ENCODE results near the gene PHTF2. TPM values are rescaled to one million over a fixed set of nuclear protein-coding genes. Genes with fewer than 3 reads are reported as not detected.
"Not testable (repeated sequence)": the region's sequence is repeated elsewhere in the genome, so short reads cannot be mapped to it uniquely, and the experiment has no call there.

PHTF2 gene
- total RNA-seq, 5 donors from 2014 or later (not counting 1 experiment from before 2014, with no cell fraction given): 19.7 to 35.8 (median 28.0) TPM

DNA sequence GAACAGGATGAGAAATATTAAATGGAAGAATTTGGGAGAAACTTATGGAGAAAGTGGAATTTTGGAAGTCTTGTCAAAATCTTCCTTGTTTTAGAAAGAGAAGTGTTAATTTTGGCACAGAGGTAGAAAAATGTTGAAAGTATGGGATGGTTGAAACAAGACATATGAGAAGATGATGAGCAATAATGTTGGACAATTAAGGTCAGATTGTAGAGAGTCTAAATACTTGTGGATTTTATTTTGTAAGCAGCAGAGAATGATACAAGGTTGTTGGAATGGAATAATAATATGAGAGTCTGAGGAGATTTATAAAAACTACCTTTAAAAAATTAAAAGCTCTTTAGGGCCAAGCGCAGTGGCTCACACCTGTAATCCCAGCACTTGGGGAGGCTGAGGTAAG, 34.6 kb downstream of the PHTF2 start:
- Mint-ChIP-seq H3K27ac (peak overlapping the region in 1 of 2 donors; percentile 63), H3K36me3 (no peaks in the 10 kb centered on the region), H3K4me3 (peak overlapping the region in 1 of 3 donors; percentile 7), H3K4me1 (peaks cover 44 to 64% (median 56%) of the 10 kb centered on the region in 3 donors), H3K27me3 (no peaks in the 10 kb centered on the region), H3K9me3 (no peaks in the 10 kb centered on the region)
- Histone ChIP-seq H3K4me3 (ENCODE audit: control insufficient read depth in 1 of 2, extremely low read depth in 1 of 2, low read length in 1 of 2) (no peak overlapping the region), H3K27ac (ENCODE audit: low read length) (no peak overlapping the region), H3K9me3 (no peaks in the 10 kb centered on the region), H3K27me3 (replicated peaks in 1 of 2; ENCODE audit: control insufficient read depth in 2 of 2, extremely low read depth in 1 of 2, insufficient read depth in 2 of 2, low read length in 1 of 2) (no peaks in the 10 kb centered on the region), H3K36me3 (ENCODE audit: control insufficient read depth in 2 of 2, extremely low read depth in 1 of 2, insufficient read depth in 1 of 2, low read length in 1 of 2) (peaks cover 2 to 3% of the 10 kb centered on the region in 2 donors), H3K4me1 (ENCODE audit: control insufficient read depth in 1 of 2, extremely low read depth in 1 of 2, insufficient read depth in 2 of 2, low read length in 2 of 2) (peaks cover 6 to 7% of the 10 kb centered on the region in 2 experiments)
- ATAC-seq (replicated peaks in 1 of 4) (no peak), DNase-seq (no peak)
- no CpG with 5 or more reads among the region's 1 CpG for WGBS (ENCODE audit: insufficient coverage)
- ChIA-PET POLR2A (no interaction called here), CTCF (no interaction called here)

DNA sequence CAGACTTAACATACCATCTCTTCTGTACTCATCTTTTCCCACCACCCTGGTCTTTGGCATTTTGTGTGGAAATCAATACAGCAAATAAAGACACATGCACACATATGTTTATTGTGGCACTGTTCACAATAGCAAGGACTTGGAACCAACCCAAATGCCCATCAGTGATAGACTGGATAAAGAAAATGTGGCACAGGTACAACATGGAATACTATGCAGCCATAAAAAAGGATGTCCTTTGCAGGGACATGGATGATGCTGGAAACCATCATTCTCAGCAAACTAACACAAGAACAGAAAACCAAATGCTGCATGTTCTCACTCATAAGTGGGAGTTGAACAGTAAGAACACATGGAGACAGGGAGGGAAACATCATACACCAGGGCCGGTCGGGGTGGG, 37.9 kb downstream of the PHTF2 start:
- H3K27me3 ChIP-seq (replicated peaks in 1 of 2; ENCODE audit: control insufficient read depth in 2 of 2, extremely low read depth in 1 of 2, insufficient read depth in 2 of 2, low read length in 1 of 2); H3K4me3 ChIP-seq (ENCODE audit: control insufficient read depth in 1 of 2, extremely low read depth in 1 of 2, low read length in 1 of 2); H3K36me3 Mint-ChIP-seq; H3K27me3 Mint-ChIP-seq; ATAC-seq (replicated peaks in 1 of 4); DNase-seq; H3K36me3 ChIP-seq (ENCODE audit: control insufficient read depth in 2 of 2, extremely low read depth in 1 of 2, insufficient read depth in 1 of 2, low read length in 1 of 2); H3K9me3 ChIP-seq; H3K27ac Mint-ChIP-seq; H3K9me3 Mint-ChIP-seq; H3K4me3 Mint-ChIP-seq; CTCF ChIA-PET; H3K4me1 ChIP-seq (ENCODE audit: control insufficient read depth in 1 of 2, extremely low read depth in 1 of 2, insufficient read depth in 2 of 2, low read length in 2 of 2); H3K27ac ChIP-seq (ENCODE audit: low read length): not testable (repeated sequence)
- peaks cover 29 to 55% (median 45%) of the 10 kb centered on the region in 3 donors for H3K4me1 Mint-ChIP-seq
- POLR2A ChIA-PET: interaction anchor here in 1 of 2 donors (0.5 kb wide), 1 partner anchor 33 kb away, joined by 3 read pairs; no protein-coding TSS in a partner anchor
- WGBS (ENCODE audit: insufficient coverage): 100% methylated on average over 1 of the region's 2 CpGs

DNA sequence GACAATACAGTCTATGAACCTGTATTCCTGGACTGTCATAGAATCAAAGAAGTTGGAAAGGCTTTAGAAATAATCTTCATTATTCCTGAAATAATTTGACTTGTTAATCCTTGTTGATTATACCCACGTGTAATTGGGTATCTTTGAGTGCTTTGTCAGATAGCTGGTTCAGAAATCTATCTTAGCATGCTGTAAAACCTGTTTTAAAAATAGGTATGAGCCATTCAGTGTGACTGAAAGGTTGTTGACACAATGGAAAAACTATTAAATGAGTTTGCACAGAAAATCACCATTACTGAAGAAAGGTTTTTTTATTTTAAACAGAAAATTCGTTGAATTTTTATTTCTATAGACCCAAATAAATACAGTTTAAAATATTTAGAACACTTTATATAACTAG, 38.7 kb downstream of the PHTF2 start:
- ATAC-seq (replicated peaks in 1 of 4): no peak
- POLR2A ChIA-PET: interaction anchor here in 1 of 2 donors (0.5 kb wide), 1 partner anchor 33 kb away, joined by 3 read pairs; no protein-coding TSS in a partner anchor

DNA sequence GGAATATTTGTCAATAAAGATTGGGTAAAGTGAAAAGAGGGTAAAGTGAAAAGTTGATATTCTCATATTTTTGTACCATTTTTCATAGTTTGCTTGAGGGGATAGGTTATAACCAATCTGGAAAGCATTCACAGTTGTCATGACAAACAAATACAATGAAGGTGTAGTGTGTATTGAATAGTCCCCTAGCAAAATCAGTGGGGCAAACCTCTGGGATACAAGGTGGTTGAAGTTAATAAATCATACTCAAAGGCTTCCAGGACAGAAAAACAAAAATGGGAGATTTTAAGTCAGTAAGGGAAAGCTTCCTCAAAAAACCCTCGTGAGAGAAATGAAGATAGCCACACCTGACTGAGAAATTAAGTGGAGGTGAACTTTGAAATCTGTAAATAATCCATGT, 39.4 kb downstream of the PHTF2 start:
- ChIA-PET CTCF (no interaction called here), POLR2A (no interaction called here)
- peaks cover 2 to 5% of the 10 kb centered on the region in 2 donors for H3K36me3 ChIP-seq (ENCODE audit: control insufficient read depth in 2 of 2, extremely low read depth in 1 of 2, insufficient read depth in 1 of 2, low read length in 1 of 2)
- 83% methylated on average over 1 of the region's 1 CpG for WGBS (ENCODE audit: insufficient coverage)
- H3K4me1 ChIP-seq (ENCODE audit: control insufficient read depth in 1 of 2, extremely low read depth in 1 of 2, insufficient read depth in 2 of 2, low read length in 2 of 2): peaks cover 0 to 7% of the 10 kb centered on the region in 2 experiments
- Mint-ChIP-seq H3K27ac (no peak overlapping the region), H3K9me3 (no peaks in the 10 kb centered on the region), H3K27me3 (no peaks in the 10 kb centered on the region), H3K4me3 (no peak overlapping the region), H3K36me3 (peaks cover 11% of the 10 kb centered on the region), H3K4me1 (peaks cover 22 to 47% (median 33%) of the 10 kb centered on the region in 3 donors)
- H3K9me3 ChIP-seq: no peaks in the 10 kb centered on the region
- no peak overlapping the region for H3K4me3 ChIP-seq (ENCODE audit: control insufficient read depth in 1 of 2, extremely low read depth in 1 of 2, low read length in 1 of 2)
- no peaks in the 10 kb centered on the region for H3K27me3 ChIP-seq (replicated peaks in 1 of 2; ENCODE audit: control insufficient read depth in 2 of 2, extremely low read depth in 1 of 2, insufficient read depth in 2 of 2, low read length in 1 of 2)
- ATAC-seq (replicated peaks in 1 of 4): no peak
- DNase-seq: no peak
- no peak overlapping the region for H3K27ac ChIP-seq (ENCODE audit: low read length)

More for the DNA sequence above, 38.7 kb downstream of the PHTF2 start:
- H3K36me3 ChIP-seq (ENCODE audit: control insufficient read depth in 2 of 2, extremely low read depth in 1 of 2, insufficient read depth in 1 of 2, low read length in 1 of 2): peaks cover 2 to 5% of the 10 kb centered on the region in 2 donors
- no peaks in the 10 kb centered on the region for H3K9me3 ChIP-seq
- peaks cover 8% of the 10 kb centered on the region for H3K36me3 Mint-ChIP-seq
- H3K27me3 ChIP-seq (replicated peaks in 1 of 2; ENCODE audit: control insufficient read depth in 2 of 2, extremely low read depth in 1 of 2, insufficient read depth in 2 of 2, low read length in 1 of 2): no peaks in the 10 kb centered on the region
- no peak overlapping the region for H3K4me3 ChIP-seq (ENCODE audit: control insufficient read depth in 1 of 2, extremely low read depth in 1 of 2, low read length in 1 of 2)
- no peaks in the 10 kb centered on the region for H3K9me3 Mint-ChIP-seq
- CTCF ChIA-PET: interaction anchor here in 1 of 2 donors (0.6 kb wide), 2 partner anchors 27 to 78 kb away, joined by 3 to 5 read pairs; no protein-coding TSS in a partner anchor
- H3K4me1 Mint-ChIP-seq: peaks cover 26 to 47% (median 37%) of the 10 kb centered on the region in 3 donors
- no peak for DNase-seq
- H3K27me3 Mint-ChIP-seq: no peaks in the 10 kb centered on the region
- no CpG with 5 or more reads among the region's 2 CpGs for WGBS (ENCODE audit: insufficient coverage)
- no peak overlapping the region for H3K27ac ChIP-seq (ENCODE audit: low read length)
- H3K4me3 Mint-ChIP-seq: no peak overlapping the region
- no peak overlapping the region for H3K27ac Mint-ChIP-seq
- H3K4me1 ChIP-seq (ENCODE audit: control insufficient read depth in 1 of 2, extremely low read depth in 1 of 2, insufficient read depth in 2 of 2, low read length in 2 of 2): peaks cover 0 to 7% of the 10 kb centered on the region in 2 experiments

DNA sequence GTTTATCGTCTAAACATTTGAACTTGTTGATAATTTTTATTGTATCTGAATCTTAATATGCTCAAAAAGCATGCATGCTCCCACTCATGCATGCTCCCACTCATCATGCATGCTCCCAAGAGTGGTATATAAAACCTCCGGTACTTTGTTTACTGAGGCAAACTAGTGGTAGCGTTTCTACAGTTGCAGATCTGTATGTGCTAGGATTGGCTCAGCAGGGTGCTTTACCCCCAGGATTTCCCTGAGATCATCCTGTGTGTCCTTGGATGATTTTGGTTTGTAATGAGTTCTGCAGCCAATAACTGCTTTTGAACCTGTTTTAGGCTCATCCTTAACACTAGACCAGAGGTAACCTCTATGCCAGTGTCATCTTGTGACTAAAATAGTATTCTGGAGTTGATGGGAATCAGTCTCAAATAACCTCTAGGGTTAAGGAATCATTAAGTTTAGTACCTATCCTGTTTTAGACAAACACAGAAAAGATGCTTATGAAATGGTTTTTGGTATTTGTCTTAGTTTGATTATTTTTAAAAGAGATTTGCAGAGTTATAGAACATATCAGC, 40.4 kb downstream of the PHTF2 start:
- Mint-ChIP-seq H3K27ac (no peak overlapping the region), H3K4me3 (no peak overlapping the region), H3K27me3 (no peaks in the 10 kb centered on the region), H3K36me3 (peaks cover 17% of the 10 kb centered on the region), H3K9me3 (no peaks in the 10 kb centered on the region), H3K4me1 (peaks cover 19 to 41% (median 30%) of the 10 kb centered on the region in 3 donors)
- ChIA-PET CTCF (no interaction called here), POLR2A (no interaction called here)
- no peaks in the 10 kb centered on the region for H3K9me3 ChIP-seq
- H3K27me3 ChIP-seq (replicated peaks in 1 of 2; ENCODE audit: control insufficient read depth in 2 of 2, extremely low read depth in 1 of 2, insufficient read depth in 2 of 2, low read length in 1 of 2): no peaks in the 10 kb centered on the region
- ATAC-seq (replicated peaks in 1 of 4) (no peak), DNase-seq (no peak)
- no peak overlapping the region for H3K4me3 ChIP-seq (ENCODE audit: control insufficient read depth in 1 of 2, extremely low read depth in 1 of 2, low read length in 1 of 2)
- peaks cover 2 to 5% of the 10 kb centered on the region in 2 donors for H3K36me3 ChIP-seq (ENCODE audit: control insufficient read depth in 2 of 2, extremely low read depth in 1 of 2, insufficient read depth in 1 of 2, low read length in 1 of 2)
- no peak overlapping the region for H3K27ac ChIP-seq (ENCODE audit: low read length)
- peaks cover 0 to 5% of the 10 kb centered on the region in 2 experiments for H3K4me1 ChIP-seq (ENCODE audit: control insufficient read depth in 1 of 2, extremely low read depth in 1 of 2, insufficient read depth in 2 of 2, low read length in 2 of 2)
- no CpG with 5 or more reads among the region's 3 CpGs for WGBS (ENCODE audit: insufficient coverage)

DNA sequence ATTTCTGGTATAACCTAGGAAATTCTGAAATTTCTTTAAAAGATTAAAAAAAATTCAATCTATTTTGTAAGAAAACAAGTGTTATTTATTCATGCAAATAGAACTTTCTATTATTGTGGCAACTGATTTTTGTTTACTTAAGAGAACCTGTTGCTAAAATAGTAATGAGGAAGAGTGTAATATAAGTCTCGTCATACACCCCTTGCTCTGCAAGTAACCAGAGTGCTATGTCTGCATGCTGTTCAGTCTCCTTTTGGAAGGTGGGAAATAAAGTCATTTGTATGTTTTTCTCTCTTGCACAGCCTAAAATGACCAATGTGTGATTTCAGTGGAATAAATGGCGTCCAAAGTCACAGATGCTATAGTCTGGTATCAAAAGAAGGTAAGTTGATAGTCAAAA, 41.3 kb downstream of the PHTF2 start:
- Histone ChIP-seq H3K27me3 (replicated peaks in 1 of 2; ENCODE audit: control insufficient read depth in 2 of 2, extremely low read depth in 1 of 2, insufficient read depth in 2 of 2, low read length in 1 of 2) (no peaks in the 10 kb centered on the region), H3K4me1 (ENCODE audit: control insufficient read depth in 1 of 2, extremely low read depth in 1 of 2, insufficient read depth in 2 of 2, low read length in 2 of 2) (no peaks in the 10 kb centered on the region), H3K4me3 (ENCODE audit: control insufficient read depth in 1 of 2, extremely low read depth in 1 of 2, low read length in 1 of 2) (no peak overlapping the region), H3K9me3 (no peaks in the 10 kb centered on the region), H3K36me3 (ENCODE audit: control insufficient read depth in 2 of 2, extremely low read depth in 1 of 2, insufficient read depth in 1 of 2, low read length in 1 of 2) (peaks cover 2 to 5% of the 10 kb centered on the region in 2 donors), H3K27ac (ENCODE audit: low read length) (no peak overlapping the region)
- Mint-ChIP-seq H3K4me1 (peaks cover 9 to 33% (median 22%) of the 10 kb centered on the region in 3 donors), H3K4me3 (no peak overlapping the region), H3K27me3 (no peaks in the 10 kb centered on the region), H3K36me3 (peaks cover 20% of the 10 kb centered on the region), H3K9me3 (no peaks in the 10 kb centered on the region), H3K27ac (no peak overlapping the region)
- POLR2A ChIA-PET: interaction anchor here in 1 of 2 donors (0.6 to 0.9 kb wide), 2 partner anchors 9 to 23 kb away, joined by 3 read pairs; no protein-coding TSS in a partner anchor
- ATAC-seq (replicated peaks in 1 of 4) (no peak), DNase-seq (no peak)
- CTCF ChIA-PET: interaction anchor here in 1 of 2 donors (0.6 kb wide), 1 partner anchor 31 kb away, joined by 10 read pairs; no protein-coding TSS in a partner anchor
- WGBS (ENCODE audit: insufficient coverage): 86% methylated on average over 1 of the region's 2 CpGs
